Left ventricle myocardium inferior (tissue), 1 donor: ENCODE results near the gene PLEKHG4B. TPM values are rescaled to one million over a fixed set of nuclear protein-coding genes. Genes with fewer than 3 reads are reported as not detected.
"Not testable (repeated sequence)": the region's sequence is repeated elsewhere in the genome, so short reads cannot be mapped to it uniquely, and the experiment has no call there.

Experiments used
- DNase-seq: peaks from one replicate; pipeline ENCODE4 v3.0.0-alpha.2; 2020
- H3K27ac ChIP-seq: fragments of 200-600 bp; replicated peaks from 2 replicates; pipeline ENCODE4 v1.8.0; 2021
- H3K27me3 ChIP-seq: fragments of 200-600 bp; 2 replicates; pipeline ENCODE4 v1.8.0; 2021; ENCODE audit warnings: low read depth
- H3K36me3 ChIP-seq: fragments of 200-600 bp; 2 replicates; pipeline ENCODE4 v1.8.0; 2021
- H3K4me1 ChIP-seq: fragments of 200-600 bp; 2 replicates; pipeline ENCODE4 v1.8.0; 2021
- H3K4me3 ChIP-seq: fragments of 200-600 bp; 2 replicates; pipeline ENCODE4 v1.8.0; 2021; ENCODE audit warnings: mild to moderate bottlenecking, moderate library complexity
- H3K9me3 ChIP-seq: fragments of 200-600 bp; replicated peaks from 2 replicates; pipeline ENCODE4 v1.8.0; 2021
- CTCF ChIP-seq: fragments of 200-600 bp; IDR thresholded peaks from 2 replicates; pipeline ENCODE4 v1.8.0; 2021; ENCODE audit warnings: antibody characterized with exemption, mild to moderate bottlenecking, borderline replicate concordance
- intact Hi-C: fragments of 100-400 bp; cut with micrococcal nuclease; formaldehyde crosslinking; loops from one replicate; pipeline ENCODE4 v1.11.0; 2022
- long read RNA-seq: library from polyadenylated mRNA; unstranded; transcript quantifications from one replicate; pipeline ENCODE4 v2.0.0, GENCODE V29; 2021
- total RNA-seq: library from RNA; stranded (reverse); fragmentation: NEBNext Ultra II Directional; extraction: Animal tissue kit (Norgen Biotek cat#: 25700); gene quantifications from one replicate; pipeline ENCODE4 v1.2.1, GENCODE V29; 2021
- donor health status: DM: no; HTN: yes; CAD: no; lungs with severe emphysema.

PLEKHG4B gene
- total RNA-seq: not detected
- long read RNA-seq: 0 reads

GRCh38 chr5:91556-92263, at the start of gene PLEKHG4B:
Gene PLEKHG4B, plus strand, starts transcription at chr5:92168. Its CDS starts 64 bp downstream, at chr5:92232.
- peaks cover 11% of the 10 kb centered on the region for H3K4me1 ChIP-seq
- no peak for TF ChIP-seq CTCF
- no peak within 1 kb of the TSS for H3K27ac ChIP-seq
- intact Hi-C loops: no loop called here
- peaks cover 4% of the 10 kb centered on the region for H3K9me3 ChIP-seq
- peak within 1 kb of the TSS; percentile 58 for H3K4me3 ChIP-seq
- no peak for DNase-seq
- no peaks in the 10 kb centered on the region for H3K36me3 ChIP-seq
- peaks cover 90% of the 10 kb centered on the region for H3K27me3 ChIP-seq

GRCh38 chr5:42250-42649, 49.7 kb upstream of the PLEKHG4B start:
- Histone ChIP-seq H3K36me3 (no peaks in the 10 kb centered on the region), H3K4me3 (no peak overlapping the region), H3K27ac (no peak overlapping the region), H3K4me1 (no peaks in the 10 kb centered on the region), H3K27me3 (peaks cover 71% of the 10 kb centered on the region), H3K9me3 (no peaks in the 10 kb centered on the region)
- peak; percentile 45 for TF ChIP-seq CTCF
- intact Hi-C loops: no loop called here
- DNase-seq: no peak

GRCh38 chr5:48192-48591, 43.8 kb upstream of the PLEKHG4B start:
- Histone ChIP-seq H3K4me3 (no peak overlapping the region), H3K4me1 (peaks cover 4% of the 10 kb centered on the region), H3K36me3 (no peaks in the 10 kb centered on the region), H3K27ac (no peak overlapping the region), H3K9me3 (peaks cover 6% of the 10 kb centered on the region), H3K27me3 (peaks cover 81% of the 10 kb centered on the region)
- intact Hi-C loops: no loop called here
- no peak for DNase-seq
- TF ChIP-seq CTCF: no peak

- H3K4me1 ChIP-seq: peaks cover 16% of the 10 kb centered on the region
- H3K27ac ChIP-seq, H3K36me3 ChIP-seq, DNase-seq, H3K4me3 ChIP-seq, intact Hi-C loops, H3K9me3 ChIP-seq: not testable (repeated sequence)
- peaks cover 87% of the 10 kb centered on the region for H3K27me3 ChIP-seq
Observed at GRCh38 chr5:49530-49929, 42.4 kb upstream of the PLEKHG4B start.

GRCh38 chr5:49953-50544, 41.9 kb upstream of the PLEKHG4B start:
- no peak for DNase-seq
- no peak overlapping the region for H3K4me3 ChIP-seq
- H3K9me3 ChIP-seq: peaks cover 6% of the 10 kb centered on the region
- H3K4me1 ChIP-seq: peaks cover 16% of the 10 kb centered on the region
- H3K27me3 ChIP-seq: peaks cover 87% of the 10 kb centered on the region
- no peak for TF ChIP-seq CTCF
- intact Hi-C loops: no loop called here
- no peak overlapping the region for H3K27ac ChIP-seq
- H3K36me3 ChIP-seq: no peaks in the 10 kb centered on the region
